GM08714 (cell line): ENCODE measurements around the gene DCDC1.

ENCODE experiments used
- H3K4me3 ChIP-seq: fragments of 200-500 bp; sonication (Bioruptor generic); 2 replicates; pipeline ENCODE4 v1.5.1; 2014; ENCODE audit warnings: mild to moderate bottlenecking, low read length, inconsistent platforms
- ZNF274 ChIP-seq: IDR thresholded peaks from 2 replicates; pipeline ENCODE4 v1.6.1; 2012; ENCODE audit warnings: mild to moderate bottlenecking, low read depth, low read length

The DCDC1 gene

GRCh38 chr11:31231601-31232000 lies 137.9 kb downstream of the DCDC1 start:
- no peak for TF ChIP-seq ZNF274
- no peak overlapping the region for H3K4me3 ChIP-seq

GRCh38 chr11:31218847-31219246 lies 150.7 kb downstream of the DCDC1 start:
- H3K4me3 ChIP-seq = no peak overlapping the region
- no peak for TF ChIP-seq ZNF274

GRCh38 chr11:31214372-31214771 lies 155.2 kb downstream of the DCDC1 start:
- H3K4me3 ChIP-seq = no peak overlapping the region
- no peak for TF ChIP-seq ZNF274

- H3K4me3 ChIP-seq = no peak overlapping the region
- no peak for TF ChIP-seq ZNF274
Measured at GRCh38 chr11:31199378-31199777, 170.2 kb downstream of the DCDC1 start.

- H3K4me3 ChIP-seq = no peak overlapping the region
- no peak for TF ChIP-seq ZNF274
Measured at GRCh38 chr11:31173926-31174680, 195.4 kb downstream of the DCDC1 start.

- TF ChIP-seq ZNF274 = no peak
- H3K4me3 ChIP-seq = no peak overlapping the region
Measured at GRCh38 chr11:31160504-31161422, 208.8 kb downstream of the DCDC1 start.

GRCh38 chr11:31150841-31151240 lies 218.7 kb downstream of the DCDC1 start:
- H3K4me3 ChIP-seq = no peak overlapping the region
- no peak for TF ChIP-seq ZNF274

- no peak for TF ChIP-seq ZNF274
- H3K4me3 ChIP-seq = no peak overlapping the region
Measured at GRCh38 chr11:31150011-31150410, 219.5 kb downstream of the DCDC1 start.

- TF ChIP-seq ZNF274 = no peak
- H3K4me3 ChIP-seq = no peak overlapping the region
Measured at GRCh38 chr11:31141789-31142188, 227.8 kb downstream of the DCDC1 start.

GRCh38 chr11:31139479-31139878 lies 230.1 kb downstream of the DCDC1 start:
- no peak for TF ChIP-seq ZNF274
- H3K4me3 ChIP-seq = no peak overlapping the region

- H3K4me3 ChIP-seq = no peak overlapping the region
- no peak for TF ChIP-seq ZNF274
Measured at GRCh38 chr11:31132531-31133421, 236.8 kb downstream of the DCDC1 start.

- no peak overlapping the region for H3K4me3 ChIP-seq
- TF ChIP-seq ZNF274 = no peak
Measured at GRCh38 chr11:31131760-31132159, 237.8 kb downstream of the DCDC1 start.

- H3K4me3 ChIP-seq = no peak overlapping the region
- TF ChIP-seq ZNF274 = no peak
Measured at GRCh38 chr11:31127290-31127689, 242.2 kb downstream of the DCDC1 start.

- TF ChIP-seq ZNF274 = no peak
Measured at GRCh38 chr11:31120428-31120827, 249.1 kb downstream of the DCDC1 start.

More at GRCh38 chr11:31120428-31120827, 249.1 kb downstream of the DCDC1 start:
- H3K4me3 ChIP-seq = no peak overlapping the region
